K562 (cell line): ENCODE measurements around the gene TMPRSS9. TPM values are rescaled to one million over a fixed set of nuclear protein-coding genes. Genes with fewer than 3 reads are reported as not detected.

Experiments used
- ATAC-seq: fragments of 200-7000 bp; cut with Tn5 transposase; 3 replicates; pipeline ENCODE4 v1.9.1; 2020; ENCODE audit warnings: moderate library complexity
- BruUV-seq: library from RNA; stranded (reverse); fragments of 400-500 nt; replicated peaks from 2 replicates; lab custom pipeline; 2021; lab: Mats Ljungman, UMichigan
- CTCF ChIA-PET: fragments of 300-600 bp; formaldehyde crosslinking; extraction: SDS; loops from one replicate; lab custom pipeline; 2021; ENCODE audit warnings: low intra/inter-chr PET ratio; lab: Yijun Ruan, JAX
- POLR2A ChIA-PET: fragments of 300-600, 350-650 bp; sonication (Branson Sonifier 250); formaldehyde crosslinking; extraction: SDS; loops from one replicate; lab custom pipeline; 2021; ENCODE audit warnings: antibody characterized with exemption, inconsistent platforms; lab: Yijun Ruan, JAX
- DNase-seq, 4 experiments: peaks; one replicate each; pipeline versions ENCODE4 v3.0.0 to v3.0.0-alpha.2; 2011 to 2018; ENCODE audit warnings: low spot score in 3 of 4, mixed read lengths in 3 of 4; ENCODE audit errors: extremely low read depth in 1 of 4
- FAIRE-seq: peaks from 2 replicates; lab custom pipeline; 2011; peaks lifted over from hg19 to GRCh38; lab: Jason Lieb, UNC
- H2AFZ ChIP-seq: 2 replicates; pipeline ENCODE4 v1.6.0; 2011; ENCODE audit warnings: low read depth, low read length, control low read depth, inconsistent platforms
- H3K27ac ChIP-seq: fragments of 200-600 bp; 3 replicates; pipeline ENCODE4 v1.8.0; 2011; ENCODE audit warnings: low read depth, mild to moderate bottlenecking, control low read depth, inconsistent platforms, low read length, moderate library complexity, mixed read lengths; ENCODE audit errors: extremely low read depth
- H3K27me3 ChIP-seq, 2 experiments: fragments of 300-600 bp in 1 of 2; 2 replicates in 1 of 2; 3 replicates in 1 of 2; pipeline versions ENCODE4 v1.6.0 to v1.8.0; 2011; ENCODE audit warnings: inconsistent platforms in 2 of 2, low read length in 2 of 2, mild to moderate bottlenecking in 1 of 2, mixed read lengths in 1 of 2, moderate library complexity in 1 of 2; ENCODE audit not compliant: control insufficient read depth in 2 of 2, insufficient read depth in 2 of 2
- H3K36me3 ChIP-seq: fragments of 300-600 bp; 3 replicates; pipeline ENCODE4 v1.8.0; 2011; ENCODE audit warnings: mild to moderate bottlenecking, low read length, inconsistent platforms; ENCODE audit not compliant: control insufficient read depth, insufficient read depth
- H3K4me1 ChIP-seq, 2 experiments: fragments of 200-600 bp in 1 of 2; replicated peaks in 1 of 2; 2 replicates in 1 of 2; 3 replicates in 1 of 2; pipeline versions ENCODE4 v1.5.1 to v1.8.0; 2011; ENCODE audit warnings: inconsistent platforms in 2 of 2, low read length in 2 of 2, mild to moderate bottlenecking in 1 of 2, mixed read lengths in 1 of 2, moderate library complexity in 1 of 2; ENCODE audit not compliant: control insufficient read depth in 2 of 2, insufficient read depth in 2 of 2
- H3K4me2 ChIP-seq: 2 replicates; pipeline ENCODE4 v1.6.1; 2011; ENCODE audit warnings: low read length, control low read depth, inconsistent platforms, mixed read lengths; ENCODE audit not compliant: insufficient read depth
- H3K4me3 ChIP-seq: fragments of 200-600 bp; sonication (generic), shearing (Covaris generic); 2 replicates; pipeline ENCODE4 v1.5.1; 2016; ENCODE audit warnings: control low read depth, inconsistent platforms
- H3K79me2 ChIP-seq: fragments of 200-600 bp; 3 replicates; pipeline ENCODE4 v1.8.0; 2011; ENCODE audit warnings: low read length, inconsistent platforms; ENCODE audit not compliant: control insufficient read depth, insufficient read depth
- H3K9ac ChIP-seq, 2 experiments: 2 replicates each; pipeline versions ENCODE4 v1.6.0 to v1.6.1; 2011; ENCODE audit warnings: low read depth in 2 of 2, low read length in 2 of 2, control low read depth in 1 of 2, inconsistent platforms in 1 of 2, mild to moderate bottlenecking in 1 of 2, mixed read lengths in 1 of 2; ENCODE audit not compliant: insufficient read depth in 1 of 2
- H3K9me1 ChIP-seq: one replicate; pipeline ENCODE4 v1.6.0; 2011; ENCODE audit warnings: inconsistent platforms, mild to moderate bottlenecking, low read length, moderate library complexity; ENCODE audit not compliant: control insufficient read depth, insufficient read depth
- H3K9me3 ChIP-seq: replicated peaks from 2 replicates; pipeline ENCODE4 v1.5.1; 2011; ENCODE audit warnings: low read depth, low read length, inconsistent platforms; ENCODE audit not compliant: control insufficient read depth, insufficient read depth
- H4K20me1 ChIP-seq: replicated peaks from 2 replicates; pipeline ENCODE4 v1.6.1; 2011; ENCODE audit warnings: low read length, inconsistent platforms, mixed read lengths; ENCODE audit not compliant: control insufficient read depth, insufficient read depth
- TRIM28 ChIP-seq: fragments of 450-650 bp; IDR thresholded peaks from 2 replicates; pipeline ENCODE4 v1.6.1; 2017
- XRCC4 ChIP-seq: IDR thresholded peaks from one replicate; pipeline ENCODE4 v1.6.1; 2011; ENCODE audit not compliant: insufficient read depth, insufficient read length; ENCODE audit errors: extremely low read depth
- ZNF445 ChIP-seq: fragments of 250-450 bp; sonication (Bioruptor Pico); IDR thresholded peaks from 2 replicates; pipeline ENCODE4 v1.4.0; 2020; ENCODE audit warnings: low read depth, mild to moderate bottlenecking, moderate library complexity
- WGBS: fragments of 100-300 bp; shearing (Covaris generic); methylation state at CpG from one replicate; pipeline ENCODE4 v1.1.6; 2016; ENCODE audit warnings: low coverage, mixed read lengths; ENCODE audit not compliant: insufficient coverage; ENCODE audit errors: missing lambda C conversion rate; 5-methylcytosine and 5-hydroxymethylcytosine counted together
- in situ Hi-C: fragments of 300-500 bp; cut with MboI; formaldehyde crosslinking; loops from 4 replicates; pipeline ENCODE4 v1.15.0; 2018; ENCODE audit warnings: inconsistent platforms, mixed read lengths
- intact Hi-C: fragments of 100-400 bp; cut with micrococcal nuclease; formaldehyde crosslinking; loops from 2 replicates; pipeline ENCODE4 v1.14.2; 2022
- polyA plus RNA-seq, 8 experiments: library from polyadenylated mRNA; depleted of rRNA in 4 of 8; stranded (reverse) in 5 of 8; unstranded in 3 of 8; fragments of >200 nt; fragmentation: Nextera tagmentation in 2 of 8; fragmentation: Illumina TruSeq in 1 of 8; extraction: Ambion mirVana in 2 of 8; extraction: Trizol in 1 of 8; gene quantifications; 2 replicates each; pipeline versions ENCODE4 v1.2.1 to v1.2.3, GENCODE V29; 2011 to 2014; ENCODE audit warnings: inconsistent platforms in 1 of 8, missing spikeins in 1 of 8
- total RNA-seq, 7 experiments: library from RNA; depleted of rRNA in 6 of 7; stranded (reverse); fragments of >200 nt in 6 of 7; fragmentation: Illumina TruSeq in 2 of 7; extraction: Trizol in 2 of 7; gene quantifications; 2 replicates each; pipeline versions ENCODE4 v1.2.1 to v1.2.3, GENCODE V29; 2011 to 2021; ENCODE audit warnings: low replicate concordance in 1 of 7
- TF ChIP-seq, protein P1 (sequence below): fragments of 200-600 bp; sonication (generic); IDR thresholded peaks from one replicate; pipeline ENCODE4 v1.6.1; 2012; ENCODE audit warnings: mild to moderate bottlenecking, low read depth, low read length, inconsistent platforms
- TF ChIP-seq, protein P2 (sequence below): fragments of 150-350 bp; IDR thresholded peaks from 2 replicates; pipeline ENCODE4 v1.6.1; 2014; ENCODE audit warnings: low read depth, mild to moderate bottlenecking, low read length, borderline replicate concordance

The TMPRSS9 gene
- total and polyA plus RNA-seq, 9 of the 15 experiments (the other 6 are each of a cell fraction or from before 2014, with no cell fraction given), result 0.01 to 0.03 TPM; not detected in 7

DNA sequence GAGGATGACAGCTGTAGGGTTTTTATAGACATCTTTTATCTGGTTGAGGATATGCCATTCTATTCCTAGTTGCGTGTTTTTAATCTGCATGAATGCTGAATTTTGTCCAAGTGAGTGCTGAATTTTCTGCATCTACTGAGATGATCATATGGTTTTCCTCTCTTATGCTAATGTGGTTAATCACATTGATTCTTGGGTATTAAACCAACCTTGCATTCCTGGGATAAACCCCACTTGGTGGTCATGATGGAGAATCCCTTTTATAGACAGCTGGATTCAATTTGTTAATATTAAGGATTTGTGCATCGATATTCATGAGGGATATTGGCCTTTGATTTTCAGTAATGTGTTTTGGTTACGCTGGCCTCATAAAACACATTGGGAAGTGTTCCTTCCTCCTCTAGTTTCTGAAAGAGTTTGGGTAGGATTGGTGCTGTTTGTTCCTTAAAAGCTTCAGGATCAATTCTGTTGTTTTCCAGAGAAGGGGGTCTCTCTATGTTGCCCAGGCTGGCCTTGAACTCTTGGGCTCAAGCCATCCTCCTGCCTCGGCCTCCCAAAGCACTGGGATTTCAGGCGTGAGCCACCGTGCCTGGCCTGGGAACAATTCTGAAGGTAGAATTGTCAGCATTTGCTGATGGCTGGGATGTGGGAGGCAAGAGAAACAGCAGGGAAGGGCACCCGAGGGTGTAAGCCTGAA is 44.8 kb upstream of the TMPRSS9 start:
- H3K79me2 ChIP-seq, result no peaks in the 10 kb centered on the region
- no peak overlapping the region for H3K9ac ChIP-seq
- 0 out of 2 replicates have a peak overlapping the region, but pooled peaks have one; percentile 30 for H3K4me2 ChIP-seq
- H2AFZ ChIP-seq, result no peak overlapping the region; the same call in 1 of the 2 replicates
- FAIRE-seq, result peak; percentile 40
- H3K27me3 ChIP-seq, result no peaks in the 10 kb centered on the region
- ATAC-seq, result no peak
- CTCF ChIA-PET, result no interaction called here
- POLR2A ChIA-PET, result interaction anchor here (0.6 to 4.2 kb wide), 3 partner anchors 12 to 1784 kb away, joined by 3 to 13 read pairs (median 5); partner anchors contain the start of genes CDC34, LSM7 and SPPL2B
- H3K36me3 ChIP-seq, result no peaks in the 10 kb centered on the region
- in situ Hi-C loops (loop anchor here (5.0 to 10.0 kb wide), 2 partner anchors 80 to 158 kb away; partner anchors contain the start of genes PLEKHJ1 and SF3A2), intact Hi-C loops (loop anchor here (2.0 to 5.0 kb wide), 2 partner anchors 38 to 158 kb away; no protein-coding TSS in a partner anchor)
- peaks cover 12% of the 10 kb centered on the region for H3K9me3 ChIP-seq
- BruUV-seq, result no TSS peak
- peaks cover 3 to 36% of the 10 kb centered on the region in 2 experiments; a peak in 3 of 5 replicates for H3K4me1 ChIP-seq
- H3K4me3 ChIP-seq, result no peak overlapping the region
- H3K9me1 ChIP-seq, result no peaks in the 10 kb centered on the region
- H4K20me1 ChIP-seq, result no peaks in the 10 kb centered on the region
- DNase-seq, result peak in 1 of 4 experiments; percentile 28
- H3K27ac ChIP-seq, result no peak overlapping the region
- 59% methylated on average over 7 of the region's 7 CpGs for WGBS
- peak; percentile 63; the same call in 1 of the 2 replicates for TF ChIP-seq ZNF445 (CRISPR knock-in tag)
- TF ChIP-seq, protein P1, sequence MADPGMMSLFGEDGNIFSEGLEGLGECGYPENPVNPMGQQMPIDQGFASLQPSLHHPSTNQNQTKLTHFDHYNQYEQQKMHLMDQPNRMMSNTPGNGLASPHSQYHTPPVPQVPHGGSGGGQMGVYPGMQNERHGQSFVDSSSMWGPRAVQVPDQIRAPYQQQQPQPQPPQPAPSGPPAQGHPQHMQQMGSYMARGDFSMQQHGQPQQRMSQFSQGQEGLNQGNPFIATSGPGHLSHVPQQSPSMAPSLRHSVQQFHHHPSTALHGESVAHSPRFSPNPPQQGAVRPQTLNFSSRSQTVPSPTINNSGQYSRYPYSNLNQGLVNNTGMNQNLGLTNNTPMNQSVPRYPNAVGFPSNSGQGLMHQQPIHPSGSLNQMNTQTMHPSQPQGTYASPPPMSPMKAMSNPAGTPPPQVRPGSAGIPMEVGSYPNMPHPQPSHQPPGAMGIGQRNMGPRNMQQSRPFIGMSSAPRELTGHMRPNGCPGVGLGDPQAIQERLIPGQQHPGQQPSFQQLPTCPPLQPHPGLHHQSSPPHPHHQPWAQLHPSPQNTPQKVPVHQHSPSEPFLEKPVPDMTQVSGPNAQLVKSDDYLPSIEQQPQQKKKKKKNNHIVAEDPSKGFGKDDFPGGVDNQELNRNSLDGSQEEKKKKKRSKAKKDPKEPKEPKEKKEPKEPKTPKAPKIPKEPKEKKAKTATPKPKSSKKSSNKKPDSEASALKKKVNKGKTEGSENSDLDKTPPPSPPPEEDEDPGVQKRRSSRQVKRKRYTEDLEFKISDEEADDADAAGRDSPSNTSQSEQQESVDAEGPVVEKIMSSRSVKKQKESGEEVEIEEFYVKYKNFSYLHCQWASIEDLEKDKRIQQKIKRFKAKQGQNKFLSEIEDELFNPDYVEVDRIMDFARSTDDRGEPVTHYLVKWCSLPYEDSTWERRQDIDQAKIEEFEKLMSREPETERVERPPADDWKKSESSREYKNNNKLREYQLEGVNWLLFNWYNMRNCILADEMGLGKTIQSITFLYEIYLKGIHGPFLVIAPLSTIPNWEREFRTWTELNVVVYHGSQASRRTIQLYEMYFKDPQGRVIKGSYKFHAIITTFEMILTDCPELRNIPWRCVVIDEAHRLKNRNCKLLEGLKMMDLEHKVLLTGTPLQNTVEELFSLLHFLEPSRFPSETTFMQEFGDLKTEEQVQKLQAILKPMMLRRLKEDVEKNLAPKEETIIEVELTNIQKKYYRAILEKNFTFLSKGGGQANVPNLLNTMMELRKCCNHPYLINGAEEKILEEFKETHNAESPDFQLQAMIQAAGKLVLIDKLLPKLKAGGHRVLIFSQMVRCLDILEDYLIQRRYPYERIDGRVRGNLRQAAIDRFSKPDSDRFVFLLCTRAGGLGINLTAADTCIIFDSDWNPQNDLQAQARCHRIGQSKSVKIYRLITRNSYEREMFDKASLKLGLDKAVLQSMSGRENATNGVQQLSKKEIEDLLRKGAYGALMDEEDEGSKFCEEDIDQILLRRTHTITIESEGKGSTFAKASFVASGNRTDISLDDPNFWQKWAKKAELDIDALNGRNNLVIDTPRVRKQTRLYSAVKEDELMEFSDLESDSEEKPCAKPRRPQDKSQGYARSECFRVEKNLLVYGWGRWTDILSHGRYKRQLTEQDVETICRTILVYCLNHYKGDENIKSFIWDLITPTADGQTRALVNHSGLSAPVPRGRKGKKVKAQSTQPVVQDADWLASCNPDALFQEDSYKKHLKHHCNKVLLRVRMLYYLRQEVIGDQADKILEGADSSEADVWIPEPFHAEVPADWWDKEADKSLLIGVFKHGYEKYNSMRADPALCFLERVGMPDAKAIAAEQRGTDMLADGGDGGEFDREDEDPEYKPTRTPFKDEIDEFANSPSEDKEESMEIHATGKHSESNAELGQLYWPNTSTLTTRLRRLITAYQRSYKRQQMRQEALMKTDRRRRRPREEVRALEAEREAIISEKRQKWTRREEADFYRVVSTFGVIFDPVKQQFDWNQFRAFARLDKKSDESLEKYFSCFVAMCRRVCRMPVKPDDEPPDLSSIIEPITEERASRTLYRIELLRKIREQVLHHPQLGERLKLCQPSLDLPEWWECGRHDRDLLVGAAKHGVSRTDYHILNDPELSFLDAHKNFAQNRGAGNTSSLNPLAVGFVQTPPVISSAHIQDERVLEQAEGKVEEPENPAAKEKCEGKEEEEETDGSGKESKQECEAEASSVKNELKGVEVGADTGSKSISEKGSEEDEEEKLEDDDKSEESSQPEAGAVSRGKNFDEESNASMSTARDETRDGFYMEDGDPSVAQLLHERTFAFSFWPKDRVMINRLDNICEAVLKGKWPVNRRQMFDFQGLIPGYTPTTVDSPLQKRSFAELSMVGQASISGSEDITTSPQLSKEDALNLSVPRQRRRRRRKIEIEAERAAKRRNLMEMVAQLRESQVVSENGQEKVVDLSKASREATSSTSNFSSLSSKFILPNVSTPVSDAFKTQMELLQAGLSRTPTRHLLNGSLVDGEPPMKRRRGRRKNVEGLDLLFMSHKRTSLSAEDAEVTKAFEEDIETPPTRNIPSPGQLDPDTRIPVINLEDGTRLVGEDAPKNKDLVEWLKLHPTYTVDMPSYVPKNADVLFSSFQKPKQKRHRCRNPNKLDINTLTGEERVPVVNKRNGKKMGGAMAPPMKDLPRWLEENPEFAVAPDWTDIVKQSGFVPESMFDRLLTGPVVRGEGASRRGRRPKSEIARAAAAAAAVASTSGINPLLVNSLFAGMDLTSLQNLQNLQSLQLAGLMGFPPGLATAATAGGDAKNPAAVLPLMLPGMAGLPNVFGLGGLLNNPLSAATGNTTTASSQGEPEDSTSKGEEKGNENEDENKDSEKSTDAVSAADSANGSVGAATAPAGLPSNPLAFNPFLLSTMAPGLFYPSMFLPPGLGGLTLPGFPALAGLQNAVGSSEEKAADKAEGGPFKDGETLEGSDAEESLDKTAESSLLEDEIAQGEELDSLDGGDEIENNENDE, result no peak
- TF ChIP-seq XRCC4, result no peak
- TF ChIP-seq, protein P2, sequence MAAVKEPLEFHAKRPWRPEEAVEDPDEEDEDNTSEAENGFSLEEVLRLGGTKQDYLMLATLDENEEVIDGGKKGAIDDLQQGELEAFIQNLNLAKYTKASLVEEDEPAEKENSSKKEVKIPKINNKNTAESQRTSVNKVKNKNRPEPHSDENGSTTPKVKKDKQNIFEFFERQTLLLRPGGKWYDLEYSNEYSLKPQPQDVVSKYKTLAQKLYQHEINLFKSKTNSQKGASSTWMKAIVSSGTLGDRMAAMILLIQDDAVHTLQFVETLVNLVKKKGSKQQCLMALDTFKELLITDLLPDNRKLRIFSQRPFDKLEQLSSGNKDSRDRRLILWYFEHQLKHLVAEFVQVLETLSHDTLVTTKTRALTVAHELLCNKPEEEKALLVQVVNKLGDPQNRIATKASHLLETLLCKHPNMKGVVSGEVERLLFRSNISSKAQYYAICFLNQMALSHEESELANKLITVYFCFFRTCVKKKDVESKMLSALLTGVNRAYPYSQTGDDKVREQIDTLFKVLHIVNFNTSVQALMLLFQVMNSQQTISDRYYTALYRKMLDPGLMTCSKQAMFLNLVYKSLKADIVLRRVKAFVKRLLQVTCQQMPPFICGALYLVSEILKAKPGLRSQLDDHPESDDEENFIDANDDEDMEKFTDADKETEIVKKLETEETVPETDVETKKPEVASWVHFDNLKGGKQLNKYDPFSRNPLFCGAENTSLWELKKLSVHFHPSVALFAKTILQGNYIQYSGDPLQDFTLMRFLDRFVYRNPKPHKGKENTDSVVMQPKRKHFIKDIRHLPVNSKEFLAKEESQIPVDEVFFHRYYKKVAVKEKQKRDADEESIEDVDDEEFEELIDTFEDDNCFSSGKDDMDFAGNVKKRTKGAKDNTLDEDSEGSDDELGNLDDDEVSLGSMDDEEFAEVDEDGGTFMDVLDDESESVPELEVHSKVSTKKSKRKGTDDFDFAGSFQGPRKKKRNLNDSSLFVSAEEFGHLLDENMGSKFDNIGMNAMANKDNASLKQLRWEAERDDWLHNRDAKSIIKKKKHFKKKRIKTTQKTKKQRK, result no peak
- TF ChIP-seq TRIM28, result peak; percentile 95
